ENCODE data around the gene SLC25A6. TPM values are rescaled to one million over a fixed set of nuclear protein-coding genes. Genes with fewer than 3 reads are reported as not detected.

Gene SLC25A6
- total and polyA plus RNA-seq, 2 of the 13 experiments (the other 11 are each of a cell fraction or from before 2014, with no cell fraction given), result 138 to 581 TPM

DNA sequence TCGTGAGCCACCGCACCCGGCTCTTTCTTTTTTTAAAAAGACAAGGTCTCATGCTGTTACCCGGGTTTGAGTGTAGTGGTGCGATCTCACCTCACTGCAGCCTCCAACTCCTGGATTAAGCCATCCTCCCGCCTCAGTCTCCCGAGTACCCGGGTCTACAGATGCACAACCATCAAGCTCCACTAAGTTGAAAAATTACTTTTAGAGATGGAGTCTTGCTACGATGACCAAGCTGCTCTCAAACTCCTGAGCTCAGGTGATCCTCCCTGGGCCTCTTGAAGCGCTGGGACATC is 2.0 kb downstream of the SLC25A6 start:
- H3K4me1 ChIP-seq (ENCODE audit: insufficient read depth, low read length), result peaks cover 50% of the 10 kb centered on the region
- peaks cover 47% of the 10 kb centered on the region for H3K79me2 ChIP-seq (ENCODE audit: insufficient read depth, low read length)
- WGBS (ENCODE audit: low lambda C conversion rate), result 92% methylated on average over 10 of the region's 10 CpGs
- H3K27ac ChIP-seq (ENCODE audit: extremely low read length, insufficient read depth, low read length), result no peak overlapping the region
- ChIA-PET CTCF (ENCODE audit: low intra/inter-chr PET ratio, low total read pairs) (no interaction called here), POLR2A (no interaction called here)
- peaks cover 31 to 63% of the 10 kb centered on the region in 2 experiments for H3K36me3 ChIP-seq (replicated peaks in 1 of 2; ENCODE audit: control insufficient read depth in 1 of 2, insufficient read depth in 2 of 2, low read length in 2 of 2)
- in situ Hi-C loops (cut with HindIII; ENCODE audit: extremely low pct_ligation_motif_present, low pct_unique_long_range_greater_than_20kb) (no loop called here), intact Hi-C loops (cut with micrococcal nuclease; ENCODE audit: unreplicated experiment) (loop anchor here (5.0 kb wide), 1 partner anchor 62 kb away; the partner anchor contains the start of gene ASMTL)
- peak overlapping the region; percentile 100; the same call in 1 of the 2 replicates for H3K4me2 ChIP-seq (ENCODE audit: low read depth, low read length)
- H3K9me3 ChIP-seq (ENCODE audit: low read length), result no peaks in the 10 kb centered on the region
- no TSS peak for BruUV-seq (replicated peaks)
- H3K9ac ChIP-seq (ENCODE audit: insufficient read depth, low read depth, low read length), result no peak overlapping the region
- ATAC-seq (no peak), DNase-seq (ENCODE audit: low spot score) (no peak), FAIRE-seq (no peak)
- H2AFZ ChIP-seq (ENCODE audit: low read length), result no peak overlapping the region
- no peak overlapping the region for H3K4me3 ChIP-seq (replicated peaks in 1 of 3; ENCODE audit: insufficient read depth in 1 of 3, low read depth in 2 of 3, low read length in 3 of 3)
- peaks cover 69% of the 10 kb centered on the region for H4K20me1 ChIP-seq (ENCODE audit: insufficient read depth, low read length)
- TF ChIP-seq SRSF9 (IDR thresholded peaks at IDR 0.05; ENCODE audit: borderline replicate concordance, insufficient read depth, low read depth, low read length, poor library complexity, severe bottlenecking), result no peak
- peak; percentile 19; the same call in 1 of the 2 replicates for TF ChIP-seq POLR2G (IDR thresholded peaks at IDR 0.05; ENCODE audit: low read depth, low read length)
- TF ChIP-seq ZBTB8A (CRISPR knock-in tag; IDR thresholded peaks at IDR 0.05; ENCODE audit: borderline replicate concordance, low read depth), result no peak
- TF ChIP-seq ZNF180 (CRISPR knock-in tag; IDR thresholded peaks at IDR 0.05; ENCODE audit: borderline replicate concordance, low read depth), result no peak
- H3K27me3 ChIP-seq (ENCODE audit: control insufficient read depth in 1 of 2, insufficient read depth in 2 of 2, low read length in 2 of 2), result no peaks in the 10 kb centered on the region; a peak in 1 of 5 replicates

DNA sequence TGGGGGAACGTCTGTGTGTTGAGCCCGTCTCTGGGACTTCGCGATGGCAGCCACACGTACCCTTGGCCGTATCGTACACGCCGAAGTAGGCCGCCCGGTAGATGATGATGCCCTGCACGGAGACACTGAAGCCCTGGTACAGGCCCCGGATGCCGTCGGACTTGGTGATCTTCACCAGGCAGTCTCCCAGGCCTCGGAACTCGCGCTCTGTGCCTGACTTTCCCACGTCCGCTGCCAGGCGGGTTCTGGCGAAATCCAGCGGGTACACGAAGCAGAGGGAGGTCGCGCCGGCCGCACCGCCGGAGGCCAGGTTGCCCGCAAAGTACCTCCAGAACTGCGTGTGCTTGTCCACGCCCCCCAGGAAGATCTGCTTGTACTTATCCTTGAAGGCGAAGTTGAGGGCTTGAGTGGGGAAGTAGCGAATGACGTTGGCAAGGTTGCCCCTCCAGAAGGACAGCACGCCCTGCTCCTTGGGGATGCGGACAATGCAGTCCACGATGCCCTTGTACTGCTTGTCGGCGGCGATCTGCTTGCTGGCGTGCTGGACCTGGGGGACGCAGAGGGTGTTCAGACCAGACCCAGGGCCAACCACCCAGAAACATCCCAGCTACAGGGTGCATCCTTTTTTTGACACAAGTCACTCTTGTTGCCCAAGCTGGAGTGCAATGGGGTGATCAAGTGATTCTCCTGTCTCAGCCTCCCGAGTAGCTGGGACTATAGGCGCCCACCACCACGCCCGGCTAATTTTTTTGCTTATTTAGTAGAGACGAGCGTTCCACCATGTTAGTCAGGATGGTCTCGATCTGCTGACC is 2.5 kb downstream of the SLC25A6 start:
- Histone ChIP-seq H4K20me1 (ENCODE audit: insufficient read depth, low read length) (peaks cover 65% of the 10 kb centered on the region), H2AFZ (ENCODE audit: low read length) (no peak overlapping the region), H3K4me2 (ENCODE audit: low read depth, low read length) (no peak overlapping the region; the same call in 1 of the 2 replicates), H3K9ac (ENCODE audit: insufficient read depth, low read depth, low read length) (no peak overlapping the region), H3K4me1 (ENCODE audit: insufficient read depth, low read length) (peaks cover 45% of the 10 kb centered on the region), H3K27ac (ENCODE audit: extremely low read length, insufficient read depth, low read length) (no peak overlapping the region), H3K4me3 (replicated peaks in 1 of 3; ENCODE audit: insufficient read depth in 1 of 3, low read depth in 2 of 3, low read length in 3 of 3) (no peak overlapping the region; a peak in 1 of 6 replicates), H3K27me3 (ENCODE audit: control insufficient read depth in 1 of 2, insufficient read depth in 2 of 2, low read length in 2 of 2) (no peaks in the 10 kb centered on the region; a peak in 1 of 5 replicates), H3K36me3 (replicated peaks in 1 of 2; ENCODE audit: control insufficient read depth in 1 of 2, insufficient read depth in 2 of 2, low read length in 2 of 2) (peaks cover 33 to 64% of the 10 kb centered on the region in 2 experiments), H3K9me3 (ENCODE audit: low read length) (no peaks in the 10 kb centered on the region), H3K79me2 (ENCODE audit: insufficient read depth, low read length) (peaks cover 46% of the 10 kb centered on the region)
- peak; percentile 89 for TF ChIP-seq RBFOX2 (IDR thresholded peaks at IDR 0.05; ENCODE audit: low read depth, low read length)
- TF ChIP-seq, protein P1, sequence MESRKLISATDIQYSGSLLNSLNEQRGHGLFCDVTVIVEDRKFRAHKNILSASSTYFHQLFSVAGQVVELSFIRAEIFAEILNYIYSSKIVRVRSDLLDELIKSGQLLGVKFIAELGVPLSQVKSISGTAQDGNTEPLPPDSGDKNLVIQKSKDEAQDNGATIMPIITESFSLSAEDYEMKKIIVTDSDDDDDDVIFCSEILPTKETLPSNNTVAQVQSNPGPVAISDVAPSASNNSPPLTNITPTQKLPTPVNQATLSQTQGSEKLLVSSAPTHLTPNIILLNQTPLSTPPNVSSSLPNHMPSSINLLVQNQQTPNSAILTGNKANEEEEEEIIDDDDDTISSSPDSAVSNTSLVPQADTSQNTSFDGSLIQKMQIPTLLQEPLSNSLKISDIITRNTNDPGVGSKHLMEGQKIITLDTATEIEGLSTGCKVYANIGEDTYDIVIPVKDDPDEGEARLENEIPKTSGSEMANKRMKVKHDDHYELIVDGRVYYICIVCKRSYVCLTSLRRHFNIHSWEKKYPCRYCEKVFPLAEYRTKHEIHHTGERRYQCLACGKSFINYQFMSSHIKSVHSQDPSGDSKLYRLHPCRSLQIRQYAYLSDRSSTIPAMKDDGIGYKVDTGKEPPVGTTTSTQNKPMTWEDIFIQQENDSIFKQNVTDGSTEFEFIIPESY (CRISPR knock-in tag; IDR thresholded peaks at IDR 0.05), result peak; percentile 59; the same call in 1 of the 2 replicates
- TF ChIP-seq LCORL (IDR thresholded peaks at IDR 0.05), result no peak
- no peak for TF ChIP-seq LCORL (CRISPR knock-in tag; IDR thresholded peaks at IDR 0.05)
- no peak for TF ChIP-seq TMF1 (CRISPR knock-in tag; IDR thresholded peaks at IDR 0.05; ENCODE audit: low read depth)
- TF ChIP-seq HNRNPL (IDR thresholded peaks at IDR 0.05; ENCODE audit: low read depth, low read length), result 0 out of 2 replicates have a peak, but pooled peaks have one; percentile 24
- TF ChIP-seq RXRA (CRISPR knock-in tag; IDR thresholded peaks at IDR 0.05), result peak; percentile 18; the same call in 1 of the 2 replicates
- TF ChIP-seq AGO2 (optimal IDR thresholded peaks at IDR 0.05; ENCODE audit: low read depth, low read length), result peak; percentile 92
- TF ChIP-seq POLR2AphosphoS2 (IDR thresholded peaks at IDR 0.05; ENCODE audit: low read depth, low read length), result 0 out of 2 replicates have a peak, but pooled peaks have one; percentile 31
- FAIRE-seq (no peak), ATAC-seq (no peak), DNase-seq (ENCODE audit: low spot score) (no peak)
- no TSS peak for BruUV-seq (replicated peaks)
- 98% methylated on average over 20 of the region's 51 CpGs for WGBS (ENCODE audit: low lambda C conversion rate)
- in situ Hi-C loops (cut with HindIII; ENCODE audit: extremely low pct_ligation_motif_present, low pct_unique_long_range_greater_than_20kb), result no loop called here
- CTCF ChIA-PET (ENCODE audit: low intra/inter-chr PET ratio, low total read pairs), result no interaction called here
- intact Hi-C loops (cut with micrococcal nuclease; ENCODE audit: unreplicated experiment), result no loop called here
- POLR2A ChIA-PET, result no interaction called here
